GM12878 (cell line): ENCODE data around the gene MASP1.

Source experiments
- BHLHE40 ChIP-seq, 2 experiments: fragments of 450-650 bp in 1 of 2; IDR thresholded peaks; 2 replicates each; pipeline ENCODE4 v1.6.1; 2011 to 2017; ENCODE audit warnings: low read depth in 2 of 2, borderline replicate concordance in 1 of 2, improper control_type of control experiment in 1 of 2, low read length in 1 of 2, mild to moderate bottlenecking in 1 of 2
- CREB1 ChIP-seq: IDR thresholded peaks from 2 replicates; pipeline ENCODE4 v1.6.1; 2012; ENCODE audit warnings: low read depth, mild to moderate bottlenecking, inconsistent platforms
- CTCF ChIP-seq, 3 experiments: IDR thresholded peaks in 2 of 3; conservative IDR thresholded peaks in 1 of 3; 2 replicates each; pipeline ENCODE4 v1.5.1; 2011; ENCODE audit warnings: low read depth in 3 of 3, low read length in 3 of 3, mild to moderate bottlenecking in 3 of 3, control low read depth in 2 of 3, moderate library complexity in 2 of 3, inconsistent platforms in 1 of 3, mixed read lengths in 1 of 3; ENCODE audit not compliant: control insufficient read depth in 2 of 3, insufficient read depth in 1 of 3; ENCODE audit errors: extremely low read depth in 1 of 3
- ELK1 ChIP-seq: IDR thresholded peaks from 2 replicates; pipeline ENCODE4 v1.6.1; 2012; ENCODE audit warnings: low read depth, low read length, improper control_type of control experiment
- ETV6 ChIP-seq, 2 experiments: fragments of 450-650 bp in 1 of 2; IDR thresholded peaks in 1 of 2; conservative IDR thresholded peaks in 1 of 2; 2 replicates each; pipeline ENCODE4 v1.6.1; 2014; ENCODE audit warnings: antibody characterized with exemption in 1 of 2, borderline replicate concordance in 1 of 2, low read depth in 1 of 2, mild to moderate bottlenecking in 1 of 2, moderate library complexity in 1 of 2
- IKZF1 ChIP-seq: fragments of 450-650 bp; conservative IDR thresholded peaks from 2 replicates; pipeline ENCODE4 v1.6.1; 2017; ENCODE audit warnings: antibody characterized with exemption, mild to moderate bottlenecking
- NR2C2 ChIP-seq: IDR thresholded peaks from 2 replicates; pipeline ENCODE4 v1.6.1; 2011; ENCODE audit warnings: borderline replicate concordance, low read depth; ENCODE audit not compliant: control insufficient read depth, insufficient read length
- SP1 ChIP-seq: IDR thresholded peaks from one replicate; pipeline ENCODE4 v1.6.1; 2011; ENCODE audit warnings: low read depth, low read length
- STAT1 ChIP-seq: fragments of 450-650 bp; conservative IDR thresholded peaks from 2 replicates; pipeline ENCODE4 v1.6.1; 2014; ENCODE audit warnings: antibody characterized with exemption, mild to moderate bottlenecking
- ZBTB33 ChIP-seq: fragments of 450-650 bp; IDR thresholded peaks from 2 replicates; pipeline ENCODE4 v1.6.1; 2017; ENCODE audit warnings: mild to moderate bottlenecking
- ZNF217 ChIP-seq: fragments of 450-650 bp; IDR thresholded peaks from 2 replicates; pipeline ENCODE4 v1.6.1; 2017; ENCODE audit warnings: antibody characterized with exemption, mild to moderate bottlenecking
- ZZZ3 ChIP-seq: IDR thresholded peaks from 2 replicates; pipeline ENCODE4 v1.6.1; 2011; ENCODE audit warnings: low read depth; ENCODE audit not compliant: control insufficient read depth, insufficient read length
- TF ChIP-seq, protein P1 (sequence below): IDR thresholded peaks from 2 replicates; pipeline ENCODE4 v1.6.1; 2011; ENCODE audit warnings: low read depth, low read length, improper control_type of control experiment, borderline replicate concordance
- TF ChIP-seq, protein P2 (sequence below): fragments of 450-650 bp; IDR thresholded peaks from 2 replicates; pipeline ENCODE4 v1.6.1; 2016; ENCODE audit warnings: mild to moderate bottlenecking, moderate library complexity, borderline replicate concordance

DNA sequence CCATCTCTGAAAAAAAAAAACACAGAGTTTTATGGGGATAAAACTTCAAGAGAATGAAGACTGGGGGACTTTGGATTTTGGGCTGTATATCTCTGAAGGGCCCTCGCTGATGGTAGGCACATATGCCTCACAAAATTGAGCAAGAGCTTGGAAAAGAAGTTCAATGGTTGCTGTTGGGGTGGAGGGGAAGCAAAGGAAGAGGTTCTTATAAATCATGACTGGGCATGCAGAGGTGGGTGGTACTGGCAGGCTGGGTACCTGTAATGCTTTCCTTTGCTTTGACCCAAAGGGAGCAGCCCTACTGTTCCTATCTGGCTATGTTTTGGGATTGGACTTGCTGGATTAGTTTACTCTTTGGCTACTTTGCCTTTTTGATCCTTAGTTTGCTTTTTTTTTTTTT is 100.3 kb downstream of the MASP1 start:
- TF ChIP-seq ZZZ3: no peak
- no peak for TF ChIP-seq ELK1
- no peak for TF ChIP-seq ZNF217
- TF ChIP-seq ETV6 (conservative IDR thresholded peaks at IDR 0.05 in 1 of 2, IDR thresholded peaks at IDR 0.05 in 1 of 2; ENCODE audit: borderline replicate concordance in 1 of 2, low read depth in 1 of 2): no peak
- TF ChIP-seq CTCF (IDR thresholded peaks at IDR 0.05 in 2 of 3, conservative IDR thresholded peaks at IDR 0.05 in 1 of 3; ENCODE audit: control insufficient read depth in 2 of 3, extremely low read depth in 1 of 3, insufficient read depth in 1 of 3, low read depth in 3 of 3, low read length in 3 of 3): no peak
- no peak for TF ChIP-seq SP1
- TF ChIP-seq NR2C2: no peak
- no peak for TF ChIP-seq CREB1
- no peak for TF ChIP-seq STAT1
- no peak for TF ChIP-seq BHLHE40 (IDR thresholded peaks at IDR 0.05; ENCODE audit: borderline replicate concordance in 1 of 2, low read depth in 2 of 2, low read length in 1 of 2)
- TF ChIP-seq, protein P1, sequence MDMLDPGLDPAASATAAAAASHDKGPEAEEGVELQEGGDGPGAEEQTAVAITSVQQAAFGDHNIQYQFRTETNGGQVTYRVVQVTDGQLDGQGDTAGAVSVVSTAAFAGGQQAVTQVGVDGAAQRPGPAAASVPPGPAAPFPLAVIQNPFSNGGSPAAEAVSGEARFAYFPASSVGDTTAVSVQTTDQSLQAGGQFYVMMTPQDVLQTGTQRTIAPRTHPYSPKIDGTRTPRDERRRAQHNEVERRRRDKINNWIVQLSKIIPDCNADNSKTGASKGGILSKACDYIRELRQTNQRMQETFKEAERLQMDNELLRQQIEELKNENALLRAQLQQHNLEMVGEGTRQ: no peak
- TF ChIP-seq, protein P2, sequence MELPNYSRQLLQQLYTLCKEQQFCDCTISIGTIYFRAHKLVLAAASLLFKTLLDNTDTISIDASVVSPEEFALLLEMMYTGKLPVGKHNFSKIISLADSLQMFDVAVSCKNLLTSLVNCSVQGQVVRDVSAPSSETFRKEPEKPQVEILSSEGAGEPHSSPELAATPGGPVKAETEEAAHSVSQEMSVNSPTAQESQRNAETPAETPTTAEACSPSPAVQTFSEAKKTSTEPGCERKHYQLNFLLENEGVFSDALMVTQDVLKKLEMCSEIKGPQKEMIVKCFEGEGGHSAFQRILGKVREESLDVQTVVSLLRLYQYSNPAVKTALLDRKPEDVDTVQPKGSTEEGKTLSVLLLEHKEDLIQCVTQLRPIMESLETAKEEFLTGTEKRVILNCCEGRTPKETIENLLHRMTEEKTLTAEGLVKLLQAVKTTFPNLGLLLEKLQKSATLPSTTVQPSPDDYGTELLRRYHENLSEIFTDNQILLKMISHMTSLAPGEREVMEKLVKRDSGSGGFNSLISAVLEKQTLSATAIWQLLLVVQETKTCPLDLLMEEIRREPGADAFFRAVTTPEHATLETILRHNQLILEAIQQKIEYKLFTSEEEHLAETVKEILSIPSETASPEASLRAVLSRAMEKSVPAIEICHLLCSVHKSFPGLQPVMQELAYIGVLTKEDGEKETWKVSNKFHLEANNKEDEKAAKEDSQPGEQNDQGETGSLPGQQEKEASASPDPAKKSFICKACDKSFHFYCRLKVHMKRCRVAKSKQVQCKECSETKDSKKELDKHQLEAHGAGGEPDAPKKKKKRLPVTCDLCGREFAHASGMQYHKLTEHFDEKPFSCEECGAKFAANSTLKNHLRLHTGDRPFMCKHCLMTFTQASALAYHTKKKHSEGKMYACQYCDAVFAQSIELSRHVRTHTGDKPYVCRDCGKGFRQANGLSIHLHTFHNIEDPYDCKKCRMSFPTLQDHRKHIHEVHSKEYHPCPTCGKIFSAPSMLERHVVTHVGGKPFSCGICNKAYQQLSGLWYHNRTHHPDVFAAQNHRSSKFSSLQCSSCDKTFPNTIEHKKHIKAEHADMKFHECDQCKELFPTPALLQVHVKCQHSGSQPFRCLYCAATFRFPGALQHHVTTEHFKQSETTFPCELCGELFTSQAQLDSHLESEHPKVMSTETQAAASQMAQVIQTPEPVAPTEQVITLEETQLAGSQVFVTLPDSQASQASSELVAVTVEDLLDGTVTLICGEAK: no peak
- TF ChIP-seq IKZF1: no peak
- TF ChIP-seq ZBTB33: no peak
